Measurements from ENCODE around the gene MRPL43. TPM values are rescaled to one million over a fixed set of nuclear protein-coding genes. Genes with fewer than 3 reads are reported as not detected.
"Not testable (repeated sequence)": the region's sequence is repeated elsewhere in the genome, so short reads cannot be mapped to it uniquely, and the experiment has no call there.

The MRPL43 gene
- total RNA-seq, 1 donor from 2014 or later, result 84.8 TPM

- DNase-seq (ENCODE audit: low spot score) (no peak), ATAC-seq (no peak)
- intact Hi-C loops (cut with DNase I), result no loop called here
Observed at GRCh38 chr10:100988166-100988565, 869 bp upstream of the MRPL43 start.

DNA sequence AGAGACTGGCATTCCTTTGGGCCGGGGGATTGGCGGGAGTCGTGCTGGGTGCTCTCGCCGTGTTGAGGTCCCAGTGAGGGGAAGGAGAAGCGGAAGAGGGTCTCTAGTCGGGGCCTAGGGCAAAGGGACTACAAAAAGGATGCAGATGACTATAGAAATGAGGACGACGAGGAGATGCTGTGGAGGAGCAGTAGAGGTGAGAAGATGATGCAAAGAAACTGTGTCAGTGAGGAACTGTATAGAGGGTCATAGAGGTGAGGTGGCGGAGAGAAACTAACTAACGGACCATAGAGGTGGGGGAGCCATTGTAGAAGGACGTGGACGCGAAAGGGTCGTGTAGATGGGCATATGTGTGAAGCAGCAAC, 370 bp upstream of the MRPL43 start:
- no peak for ATAC-seq
- intact Hi-C loops (cut with DNase I), result no loop called here
- no peak for DNase-seq (ENCODE audit: low spot score)

GRCh38 chr10:100986623-100986951, 710 bp downstream of the MRPL43 start:
- DNase-seq (ENCODE audit: low spot score) (no peak), ATAC-seq (no peak)
- intact Hi-C loops (cut with DNase I), result no loop called here

GRCh38 chr10:100985336-100985735, 2.0 kb downstream of the MRPL43 start:
- DNase-seq (ENCODE audit: low spot score) (peak; percentile 57), ATAC-seq (peak; percentile 14)
- intact Hi-C loops (cut with DNase I), result no loop called here

DNA sequence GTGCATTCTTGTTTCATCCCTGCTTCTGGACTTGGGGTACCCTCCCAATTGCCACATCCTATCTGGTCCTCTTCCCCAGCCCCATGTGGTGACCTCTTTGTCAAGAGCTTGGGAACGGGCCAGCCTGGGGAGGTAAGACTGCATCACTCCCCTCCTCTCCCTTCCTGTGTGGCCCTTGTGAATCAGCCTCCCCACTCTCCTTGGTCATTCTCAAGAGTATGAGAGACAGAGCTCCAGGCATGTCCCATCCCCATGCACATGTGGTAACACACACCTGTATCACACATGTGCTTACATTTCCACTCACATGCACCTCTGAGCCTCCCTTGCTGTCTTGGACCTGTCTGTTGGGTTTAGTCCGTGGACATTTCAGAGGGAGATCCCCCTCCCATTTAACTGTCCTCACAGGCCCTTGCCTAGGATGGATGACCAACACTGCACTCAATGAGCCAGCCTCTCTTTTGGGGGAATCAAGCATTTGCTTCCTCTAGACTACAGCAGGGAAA, 2.6 kb downstream of the MRPL43 start:
- DNase-seq (ENCODE audit: low spot score), result peak; percentile 39
- intact Hi-C loops (cut with DNase I), result no loop called here
- ATAC-seq, result no peak

DNA sequence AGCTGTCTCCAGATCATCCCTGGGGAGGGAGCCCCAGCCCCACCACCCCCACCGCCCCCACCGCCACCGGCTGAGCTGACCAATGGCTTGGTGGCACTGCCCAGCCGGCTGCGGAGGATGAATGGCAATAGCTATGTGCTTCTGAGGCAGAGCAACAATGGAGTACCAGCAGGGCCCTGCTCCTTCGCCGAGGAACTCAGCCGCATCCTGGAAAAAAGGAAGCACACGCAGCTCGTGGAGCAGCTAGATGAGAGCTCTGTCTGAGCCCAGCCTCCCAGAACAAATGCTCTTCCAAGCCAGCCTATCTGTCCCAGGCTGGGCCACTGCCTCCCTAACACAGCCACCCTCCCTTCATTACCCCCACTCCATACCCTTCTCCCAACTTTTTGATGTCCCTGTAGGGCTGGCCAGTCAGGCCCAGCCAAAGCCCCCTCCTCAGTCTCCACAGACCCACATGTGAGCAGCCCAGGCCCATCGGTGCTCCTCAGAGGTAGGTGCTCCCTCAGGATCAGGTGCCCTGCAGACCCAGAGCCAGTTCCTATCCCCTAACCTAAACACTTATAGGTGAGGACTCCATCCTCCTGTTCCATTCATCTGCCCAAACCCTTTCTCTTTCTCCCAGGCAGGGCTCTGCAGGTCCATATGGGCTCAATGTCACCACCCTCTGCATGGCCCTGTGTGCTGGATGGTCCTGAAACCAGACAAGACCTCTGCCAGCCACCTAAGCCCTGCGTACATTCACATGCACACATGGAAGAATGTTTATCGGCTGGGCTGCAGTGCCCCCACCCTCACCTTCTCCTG, 3.2 kb downstream of the MRPL43 start:
- ATAC-seq, result no peak
- peak; percentile 53 for DNase-seq (ENCODE audit: low spot score)
- intact Hi-C loops (cut with DNase I), result no loop called here

- no peak for ATAC-seq
- DNase-seq (ENCODE audit: low spot score), result peak; percentile 49
- intact Hi-C loops (cut with DNase I), result no loop called here
Observed at GRCh38 chr10:100982916-100983830, 4.1 kb downstream of the MRPL43 start.

DNA sequence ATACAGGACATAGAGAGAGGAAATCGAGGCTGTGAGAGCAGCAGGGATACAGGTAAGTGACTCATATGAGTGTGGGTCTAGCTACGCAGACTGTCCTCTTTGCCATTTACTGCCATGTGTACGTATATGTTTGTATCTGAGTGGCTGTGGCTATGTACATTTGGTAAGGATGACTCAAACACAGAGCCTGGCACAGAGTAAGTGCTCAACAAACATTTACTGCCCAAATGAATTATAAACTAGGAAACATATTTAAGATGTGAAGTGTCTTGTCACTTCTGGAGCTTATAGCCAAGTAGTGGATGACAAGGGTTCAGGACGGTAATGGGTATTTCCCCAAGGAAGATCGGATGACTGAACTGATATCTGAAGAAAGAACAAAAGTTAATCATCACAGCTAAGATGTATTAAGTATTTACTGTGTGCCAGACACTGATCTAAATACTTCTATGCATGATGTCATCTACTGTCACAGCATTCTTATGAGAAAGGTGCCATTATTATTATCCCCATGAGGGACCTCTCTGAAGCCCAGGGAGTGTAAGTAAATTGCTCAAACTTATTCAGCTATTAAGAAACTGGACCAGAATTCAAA, 6.0 kb downstream of the MRPL43 start:
- ATAC-seq (no peak), DNase-seq (ENCODE audit: low spot score) (no peak)
- intact Hi-C loops (cut with DNase I), result no loop called here

GRCh38 chr10:100980711-100981110, 6.6 kb downstream of the MRPL43 start:
- no peak for ATAC-seq
- intact Hi-C loops (cut with DNase I), result no loop called here
- peak; percentile 42 for DNase-seq (ENCODE audit: low spot score)

DNA sequence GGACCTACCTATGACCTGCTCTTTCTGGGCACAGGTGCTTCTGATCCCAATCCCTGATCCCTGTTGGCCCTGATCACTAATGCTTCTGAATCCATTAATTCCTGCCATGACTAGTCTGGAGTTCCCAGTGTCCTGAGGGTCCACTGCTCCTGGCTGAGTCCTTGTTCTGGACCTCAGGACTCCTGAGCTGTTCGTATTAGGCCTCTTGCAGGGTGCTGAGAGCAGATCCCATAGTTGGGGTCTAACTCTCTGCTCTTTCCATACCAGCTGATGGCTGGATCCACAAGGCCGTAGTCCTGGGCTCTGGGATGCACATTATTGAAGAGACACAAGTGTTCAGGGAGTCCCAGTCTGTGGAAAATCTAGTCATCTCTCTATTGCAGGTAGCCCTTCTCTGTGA, 7.0 kb downstream of the MRPL43 start:
- intact Hi-C loops (cut with DNase I), result no loop called here
- ATAC-seq (no peak), DNase-seq (ENCODE audit: low spot score) (peak; percentile 30)

DNA sequence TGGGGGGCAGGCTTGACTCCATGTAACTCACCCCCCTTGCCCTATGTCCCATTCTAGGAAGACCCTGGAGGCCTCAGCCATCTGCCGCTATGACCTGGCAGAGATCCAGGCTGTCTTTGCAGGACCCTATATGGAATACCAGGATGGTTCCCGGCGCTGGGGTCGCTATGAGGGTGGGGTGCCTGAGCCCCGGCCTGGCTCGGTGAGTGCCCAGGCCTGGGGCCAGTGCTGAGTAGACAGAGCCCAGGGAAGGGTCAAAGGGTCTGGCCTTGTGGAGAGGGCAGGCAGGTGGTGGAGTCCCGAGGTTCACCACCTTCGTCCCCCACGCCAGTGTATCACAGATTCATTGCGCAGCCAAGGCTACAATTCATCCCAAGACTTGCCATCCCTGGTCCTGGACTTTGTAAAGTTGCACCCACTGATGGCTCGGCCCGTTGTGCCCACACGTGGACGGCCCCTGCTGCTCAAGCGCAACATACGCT, 7.5 kb downstream of the MRPL43 start:
- intact Hi-C loops (cut with DNase I), result no loop called here
- DNase-seq (ENCODE audit: low spot score) (peak; percentile 54), ATAC-seq (peak; percentile 23)

- ATAC-seq, result no peak
- peak; percentile 36 for DNase-seq (ENCODE audit: low spot score)
Observed at GRCh38 chr10:100978901-100979195, 8.4 kb downstream of the MRPL43 start.

GRCh38 chr10:100978121-100978900, 9.0 kb downstream of the MRPL43 start:
- DNase-seq (ENCODE audit: low spot score), result peak; percentile 42
- ATAC-seq, result no peak
- intact Hi-C loops (cut with DNase I), result no loop called here

More at GRCh38 chr10:100978901-100979195, 8.4 kb downstream of the MRPL43 start:
- intact Hi-C loops (cut with DNase I), result no loop called here

- intact Hi-C loops (cut with DNase I), result no loop called here
- no peak for ATAC-seq
- peak; percentile 12 for DNase-seq (ENCODE audit: low spot score)
Observed at GRCh38 chr10:100977436-100977835, 9.9 kb downstream of the MRPL43 start.

DNA sequence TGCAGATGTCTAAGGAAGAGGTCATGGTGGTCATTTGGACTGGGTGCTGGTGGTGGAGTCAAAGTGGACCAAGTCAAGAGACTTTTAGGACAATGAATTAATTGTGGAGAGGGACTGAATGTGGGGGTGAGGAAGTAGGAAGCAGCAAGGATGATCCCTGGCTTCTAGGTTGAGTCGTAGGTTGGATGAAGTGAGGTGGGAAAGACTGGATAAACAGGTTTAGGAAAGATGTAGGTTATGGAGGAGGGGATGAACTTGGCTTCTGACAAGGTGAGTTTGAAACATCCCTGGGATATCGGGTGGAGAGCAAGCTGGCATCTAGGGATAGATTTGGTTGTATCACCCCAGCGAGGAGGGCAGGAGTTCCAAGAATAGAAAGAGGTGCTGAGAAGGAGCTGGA, 10.4 kb downstream of the MRPL43 start:
- intact Hi-C loops (cut with DNase I), result no loop called here
- no peak for DNase-seq (ENCODE audit: low spot score)

GRCh38 chr10:100975397-100975796, 11.9 kb downstream of the MRPL43 start:
- ATAC-seq; DNase-seq (ENCODE audit: low spot score); intact Hi-C loops (cut with DNase I): not testable (repeated sequence)

More for the DNA sequence above, 10.4 kb downstream of the MRPL43 start:
- no peak for ATAC-seq

- intact Hi-C loops (cut with DNase I), result no loop called here
- DNase-seq (ENCODE audit: low spot score) (no peak), ATAC-seq (no peak)
Observed at GRCh38 chr10:100972904-100973535, 14.3 kb downstream of the MRPL43 start.

GRCh38 chr10:100972115-100972903, 15.0 kb downstream of the MRPL43 start:
- intact Hi-C loops (cut with DNase I), result no loop called here
- DNase-seq (ENCODE audit: low spot score), result no peak
- no peak for ATAC-seq

All from sciatic nerve (tissue), 2 donors.